Measurements from ENCODE around the gene OLFM2. TPM values are rescaled to one million over a fixed set of nuclear protein-coding genes. Genes with fewer than 3 reads are reported as not detected.
"Not testable (repeated sequence)": the region's sequence is repeated elsewhere in the genome, so short reads cannot be mapped to it uniquely, and the experiment has no call there.

OLFM2 gene
- polyA plus RNA-seq (ENCODE audit: insufficient read length in 4 of 4), result 10 to 100 TPM; 17.8 to 30.7 (median 23.2) TPM

DNA sequence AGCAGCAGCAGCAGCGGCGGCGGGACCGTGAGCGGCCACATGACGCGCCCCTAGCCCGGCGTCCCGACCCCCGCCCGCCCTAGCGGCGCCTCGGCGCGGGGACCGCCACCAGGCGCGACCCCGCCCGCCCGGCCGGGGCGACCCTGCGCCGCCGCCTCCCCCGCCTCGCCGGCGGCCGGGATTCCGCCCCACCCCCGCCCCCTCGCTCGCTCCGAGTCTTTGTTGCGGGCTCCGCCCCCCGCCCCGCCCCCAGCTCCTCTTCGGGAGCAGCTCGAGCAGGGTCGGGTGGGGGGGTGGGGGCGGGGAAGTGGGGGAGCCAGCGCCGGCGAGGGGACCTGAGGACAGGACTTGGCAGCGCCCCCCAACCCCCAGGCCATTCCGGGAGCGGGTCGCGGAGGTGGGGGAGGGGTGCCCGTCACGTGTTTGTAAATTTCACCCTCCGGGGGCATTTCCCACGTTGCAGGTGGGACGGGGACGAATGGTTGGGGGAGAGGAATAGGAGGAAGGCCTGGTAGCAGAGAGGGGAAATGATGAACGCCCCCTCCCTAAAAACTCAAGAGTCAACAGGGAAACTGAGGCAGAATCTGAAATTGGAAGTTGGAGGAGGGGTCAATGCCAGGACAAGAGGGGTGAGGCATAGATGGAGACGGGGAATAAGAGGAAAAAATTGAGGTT lies at the start of gene OLFM2:
TSS of gene OLFM2 (minus strand) at position 190 of the 675 bp plus-strand sequence. CDS start at position 41, 149 bp downstream.
- DNase-seq (ENCODE audit: low read depth in 4 of 4, low spot score in 3 of 4), result no peak

DNA sequence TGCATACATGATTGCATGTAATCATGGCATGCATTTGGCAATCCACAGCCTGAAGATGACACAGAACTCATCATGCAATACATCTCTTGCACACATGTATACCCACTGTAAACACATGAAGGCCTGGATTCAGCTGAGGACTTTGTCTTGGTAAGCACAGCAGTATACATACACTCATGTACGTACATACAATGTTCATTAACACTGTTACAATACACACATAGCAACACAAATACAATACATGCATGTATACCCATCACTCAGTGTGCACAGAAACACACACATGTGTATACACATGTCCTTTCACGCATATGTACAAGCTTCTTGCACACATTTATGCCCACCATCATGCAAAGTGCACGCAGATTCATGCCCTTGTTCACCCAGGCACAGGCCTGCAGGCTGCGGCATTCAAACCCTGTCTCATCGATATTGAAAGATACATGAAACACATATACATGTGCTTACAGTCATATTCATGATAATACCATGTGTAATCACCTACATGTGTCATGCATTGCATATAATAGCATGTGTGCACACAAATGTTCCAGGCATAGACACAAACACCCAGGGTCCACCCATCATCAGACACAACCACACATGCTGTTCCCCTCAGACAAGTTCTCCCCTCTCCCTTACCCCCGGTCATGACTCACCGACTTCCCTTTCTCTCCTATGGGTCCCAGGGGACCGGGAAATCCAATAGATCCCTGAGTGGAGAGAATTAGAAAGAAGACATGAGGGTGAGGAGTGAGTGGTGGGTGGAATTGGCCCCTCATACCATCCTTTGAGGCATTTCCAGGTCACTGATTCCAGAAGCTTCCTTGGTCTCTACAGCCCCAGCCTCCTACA lies 45.3 kb upstream of the OLFM2 start:
- no peak for DNase-seq (ENCODE audit: low read depth in 4 of 4, low spot score in 3 of 4)

DNA sequence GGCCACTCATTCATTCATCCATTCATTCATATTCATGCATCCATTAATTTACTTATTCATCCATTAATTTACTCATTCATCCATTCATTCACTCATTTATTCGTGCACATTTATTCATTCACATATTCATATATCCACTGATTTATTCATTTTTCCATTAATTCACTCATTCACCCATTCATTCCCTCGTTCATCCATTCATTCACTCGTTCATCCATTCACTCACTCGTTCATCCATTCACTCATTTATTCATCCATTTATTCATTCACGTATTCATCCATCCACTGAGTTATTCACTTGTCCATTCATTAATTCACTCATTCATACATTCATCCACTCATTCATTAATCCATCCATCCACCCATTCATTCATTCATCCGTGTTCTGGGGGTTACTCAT lies 35.8 kb upstream of the OLFM2 start:
- no peak for DNase-seq (ENCODE audit: low read depth in 4 of 4, low spot score in 3 of 4)

DNA sequence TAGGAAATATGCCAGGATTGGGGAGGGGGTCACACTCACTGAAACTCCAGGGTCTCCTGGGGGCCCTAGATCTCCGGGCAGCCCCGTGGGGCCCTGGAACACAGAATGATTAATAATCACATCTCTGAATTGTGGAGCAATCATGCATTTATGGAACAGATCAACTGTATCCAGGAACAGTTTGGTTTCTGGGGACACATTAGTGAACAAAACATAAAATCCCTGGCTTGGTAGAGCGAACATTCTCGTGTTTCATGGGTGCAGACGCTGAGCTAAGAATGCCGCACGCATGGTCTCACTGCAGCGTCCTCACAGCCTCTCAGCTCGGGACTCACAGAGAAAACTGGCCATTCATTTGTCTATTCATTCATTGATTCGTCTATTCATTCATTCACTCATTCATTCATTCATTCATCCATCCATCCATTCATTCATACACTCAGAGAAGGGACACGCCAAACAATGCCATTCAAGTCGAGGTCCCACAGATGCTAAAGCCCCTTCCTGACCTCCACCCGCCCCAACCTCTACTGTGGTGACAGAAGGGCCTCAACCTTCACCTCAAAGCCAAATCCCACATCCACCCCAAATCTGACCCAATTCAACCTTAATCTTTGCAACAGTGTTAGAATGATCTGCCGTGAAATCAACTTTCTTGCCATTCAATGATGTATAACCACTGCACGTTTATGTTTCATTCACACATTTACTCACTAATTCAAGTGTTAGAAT lies 35.0 kb upstream of the OLFM2 start:
- DNase-seq (ENCODE audit: low read depth in 4 of 4, low spot score in 3 of 4), result no peak

DNA sequence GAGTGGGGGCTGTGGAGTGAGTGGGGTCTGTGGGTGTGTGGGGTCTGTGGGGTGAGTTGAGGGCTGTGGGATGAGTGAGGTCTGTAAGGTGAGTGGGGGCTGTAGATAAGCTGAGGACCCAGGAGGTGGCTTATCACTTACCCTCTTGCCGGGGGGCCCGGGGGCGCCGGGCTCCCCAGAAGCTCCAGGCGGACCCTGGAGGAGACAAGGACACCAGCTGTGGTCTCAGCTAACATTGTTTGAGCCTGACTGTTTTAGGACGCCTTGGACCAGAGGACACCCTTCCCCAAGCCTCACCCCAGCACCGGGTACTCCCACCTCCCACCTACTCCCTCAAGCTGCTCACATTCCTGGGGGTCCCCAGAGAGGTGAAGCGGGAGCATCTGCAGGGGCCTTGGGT lies 34.2 kb upstream of the OLFM2 start:
- no peak for DNase-seq (ENCODE audit: low read depth in 4 of 4, low spot score in 3 of 4)

DNA sequence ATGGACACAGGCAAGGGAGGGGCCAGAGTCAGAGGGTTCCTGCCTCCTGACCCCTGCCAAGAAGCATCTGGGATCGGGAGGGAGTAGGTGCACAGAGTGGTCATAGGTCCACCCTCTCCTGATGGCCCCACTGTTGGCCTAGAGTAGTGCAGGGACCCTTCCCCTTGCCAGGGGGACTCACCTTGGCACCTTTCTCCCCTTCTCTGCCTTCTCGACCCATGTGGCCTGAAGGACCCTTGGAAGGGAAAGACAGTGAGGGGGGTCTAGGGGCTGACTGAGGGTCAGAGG lies 33.3 kb upstream of the OLFM2 start:
- DNase-seq (ENCODE audit: low read depth in 4 of 4, low spot score in 3 of 4), result no peak

DNA sequence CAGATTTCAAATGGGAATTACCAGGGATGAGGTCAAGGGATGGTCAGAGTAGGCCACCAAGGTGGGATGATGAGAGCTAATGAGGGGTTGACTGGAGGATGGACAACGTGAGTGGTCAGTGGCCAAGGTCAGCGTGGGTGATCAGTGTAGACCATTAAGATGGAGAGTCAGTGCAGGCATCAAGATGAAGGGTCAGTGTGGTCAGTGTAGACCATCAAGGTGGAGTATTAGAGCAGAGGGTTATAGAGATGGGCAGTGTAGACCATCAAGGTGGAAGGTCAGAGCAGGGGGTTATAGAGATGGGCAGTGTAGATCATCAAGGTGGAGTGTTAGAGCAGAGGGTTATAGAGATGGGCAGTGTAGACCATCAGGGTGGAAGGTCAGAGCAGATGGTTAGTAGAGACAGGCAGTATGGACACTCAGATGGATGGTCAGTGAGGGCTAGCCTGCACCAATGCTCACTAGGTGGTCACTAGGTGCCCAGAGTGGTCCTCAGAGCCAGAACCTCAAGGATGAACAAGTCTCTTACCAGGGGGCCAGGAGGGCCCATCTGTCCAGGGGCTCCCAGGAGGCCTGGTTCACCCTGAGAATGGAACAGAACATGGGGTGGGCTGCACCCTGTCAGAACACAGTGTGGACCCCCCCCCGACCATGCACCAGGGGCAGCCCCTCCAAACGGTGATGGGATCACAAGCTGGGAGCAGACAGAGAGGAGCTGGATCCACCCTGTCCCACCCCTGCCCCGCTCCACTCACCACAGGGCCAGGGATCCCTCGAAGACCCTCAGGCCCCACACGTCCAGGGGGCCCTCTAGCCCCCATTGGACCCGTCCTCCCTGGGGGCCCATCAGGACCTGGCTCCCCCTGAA lies 32.7 kb upstream of the OLFM2 start:
- no peak for DNase-seq (ENCODE audit: low read depth in 4 of 4, low spot score in 3 of 4)

DNA sequence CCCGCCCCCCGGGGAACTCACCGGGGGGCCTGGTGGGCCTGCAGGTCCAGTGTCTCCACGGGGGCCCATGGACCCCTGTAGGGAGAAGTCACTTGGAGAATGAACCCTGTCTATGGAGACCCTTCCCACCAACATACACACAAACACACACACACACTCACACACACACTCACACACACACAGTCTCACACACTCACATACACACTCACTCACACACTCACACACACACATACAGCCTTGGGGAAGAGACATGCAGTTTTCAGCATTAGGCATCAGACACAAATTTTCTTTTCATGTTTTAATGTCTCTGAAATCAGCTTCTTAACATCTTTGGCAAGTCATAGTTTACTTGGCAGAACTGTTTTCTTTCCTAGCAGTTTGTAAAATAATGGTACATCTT lies 31.0 kb upstream of the OLFM2 start:
- DNase-seq (ENCODE audit: low read depth in 4 of 4, low spot score in 3 of 4), result no peak

DNA sequence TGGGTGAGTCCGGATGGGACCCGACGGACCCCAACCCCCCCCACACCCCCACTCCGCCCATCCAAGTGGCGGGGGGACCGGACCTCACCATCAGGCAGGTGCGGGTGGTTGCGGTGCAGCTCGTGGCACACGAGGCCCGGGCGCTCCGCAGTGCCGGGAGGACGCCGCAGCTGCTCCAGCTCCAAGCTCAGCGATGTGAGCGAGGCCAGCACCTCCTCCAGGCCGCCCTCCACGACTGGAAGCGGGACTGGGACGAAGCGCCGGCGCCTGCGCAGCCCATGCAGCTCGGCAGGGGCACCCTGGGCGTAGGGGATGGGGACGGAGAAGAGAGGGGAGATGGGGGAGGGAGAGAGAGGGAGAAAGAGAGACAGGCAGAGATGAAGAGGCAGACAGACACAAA lies 30.1 kb upstream of the OLFM2 start:
- no peak for DNase-seq (ENCODE audit: low read depth in 4 of 4, low spot score in 3 of 4)

DNA sequence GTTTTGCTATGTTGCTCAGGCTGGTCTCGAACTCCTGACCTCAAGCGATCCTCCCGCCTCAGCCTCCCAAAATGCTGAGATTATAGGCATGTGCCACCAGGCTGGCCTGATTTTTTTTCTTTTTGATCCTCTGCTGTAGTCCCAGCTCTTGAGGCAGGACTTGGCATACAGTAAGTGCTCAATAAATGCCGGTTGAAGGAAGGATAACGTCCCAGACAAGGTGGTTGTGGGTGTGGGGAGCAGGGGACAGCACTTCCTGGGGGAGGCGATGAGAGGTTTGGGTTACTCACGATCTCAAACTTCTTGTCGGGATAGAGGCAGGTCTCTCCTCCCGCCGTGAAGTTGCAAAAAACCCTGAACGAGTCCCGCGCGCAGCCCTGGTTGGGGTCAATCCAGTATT lies 29.7 kb upstream of the OLFM2 start:
- no peak for DNase-seq (ENCODE audit: low read depth in 4 of 4, low spot score in 3 of 4)

DNA sequence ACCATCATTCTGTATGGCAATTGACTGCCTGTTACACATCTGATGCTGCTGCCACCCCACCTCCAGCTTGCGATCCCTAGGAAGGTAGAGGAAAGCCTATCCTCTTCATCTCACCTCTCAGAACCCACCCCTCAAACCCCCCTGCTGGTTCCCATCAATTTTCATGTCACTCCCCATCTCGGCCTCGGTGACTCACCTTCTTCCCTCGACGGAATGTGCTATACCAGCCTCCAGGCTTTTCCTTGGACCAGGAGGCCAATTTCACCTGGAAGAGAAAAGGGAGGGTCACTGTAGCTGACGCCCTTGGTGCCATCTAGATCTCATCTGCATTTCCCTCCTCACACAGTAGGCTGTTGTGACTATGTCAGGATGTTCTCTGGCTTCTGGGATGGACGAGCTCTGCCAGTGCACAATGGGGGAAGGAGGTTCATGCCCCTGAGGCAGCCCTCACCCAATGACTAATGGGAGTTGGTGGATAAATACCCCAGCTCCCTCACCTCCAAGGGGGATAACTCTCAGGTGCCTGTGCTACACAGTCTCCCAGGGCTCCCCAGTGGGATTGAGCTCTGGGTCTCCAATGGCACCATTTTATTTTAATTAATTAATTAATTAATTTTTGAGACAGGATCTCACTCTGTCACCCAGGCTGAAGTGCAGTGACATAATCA lies 26.4 kb upstream of the OLFM2 start:
- no peak for DNase-seq (ENCODE audit: low read depth in 4 of 4, low spot score in 3 of 4)

DNA sequence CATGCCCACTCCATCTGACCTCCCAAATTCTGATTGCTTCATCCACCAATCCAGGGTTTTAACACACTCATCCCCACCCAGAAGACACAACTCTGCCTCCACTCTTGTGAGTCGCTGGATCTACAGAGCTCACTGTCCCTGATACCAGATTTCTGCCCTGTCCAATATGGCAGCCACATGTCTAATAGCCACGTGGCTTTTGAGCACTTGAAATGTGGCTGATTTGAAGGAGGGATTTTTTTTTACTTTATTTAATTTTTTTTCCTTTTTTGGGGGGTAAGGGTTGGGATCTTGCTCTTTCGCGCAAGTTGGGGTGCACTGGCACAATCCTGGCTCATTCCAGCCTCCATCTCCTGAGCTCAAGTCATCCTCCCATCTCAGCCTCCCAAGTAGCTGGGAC lies 24.8 kb upstream of the OLFM2 start:
- DNase-seq (ENCODE audit: low read depth in 4 of 4, low spot score in 3 of 4), result no peak

DNA sequence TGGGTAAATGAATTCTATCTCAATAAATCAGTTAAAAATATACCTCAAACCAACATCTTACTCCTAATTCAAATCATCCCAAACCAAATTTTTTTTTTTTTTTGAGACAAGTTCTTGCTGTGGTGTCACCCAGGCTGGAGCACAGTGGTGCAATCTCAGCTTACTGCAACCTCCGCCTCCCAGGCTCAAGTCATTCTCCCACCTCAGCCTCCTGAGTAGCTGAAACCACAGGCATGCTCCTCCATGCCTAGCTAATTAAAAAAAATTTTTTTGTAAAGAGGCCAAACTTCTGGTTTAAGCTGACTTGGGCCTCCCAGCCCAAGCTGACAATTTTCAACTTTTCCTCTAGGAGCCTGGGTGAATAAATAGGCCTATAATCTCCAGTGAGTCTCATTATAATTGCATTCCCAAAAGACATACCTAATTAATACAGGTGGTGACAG lies 22.1 kb upstream of the OLFM2 start:
- no peak for DNase-seq (ENCODE audit: low read depth in 4 of 4, low spot score in 3 of 4)

DNA sequence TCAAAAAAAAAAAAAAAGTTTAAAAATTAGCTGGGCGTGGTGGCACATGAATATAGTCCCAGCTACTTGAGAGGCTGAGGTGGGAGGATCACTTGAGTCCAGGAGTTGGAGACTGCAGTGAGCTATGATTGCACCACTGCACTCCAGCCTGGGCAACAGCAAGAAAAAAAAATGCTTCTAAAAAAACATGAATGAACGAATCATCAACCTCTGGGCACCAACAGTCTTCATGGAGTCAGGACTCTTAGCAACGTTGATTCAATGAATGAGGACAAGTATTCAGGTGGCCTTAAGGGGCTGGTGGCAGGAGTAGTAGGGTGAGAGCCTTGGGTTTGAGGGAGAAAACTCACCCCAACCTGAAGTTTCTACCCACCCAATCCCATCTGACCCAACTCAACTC lies 20.6 kb upstream of the OLFM2 start:
- no peak for DNase-seq (ENCODE audit: low read depth in 4 of 4, low spot score in 3 of 4)

DNA sequence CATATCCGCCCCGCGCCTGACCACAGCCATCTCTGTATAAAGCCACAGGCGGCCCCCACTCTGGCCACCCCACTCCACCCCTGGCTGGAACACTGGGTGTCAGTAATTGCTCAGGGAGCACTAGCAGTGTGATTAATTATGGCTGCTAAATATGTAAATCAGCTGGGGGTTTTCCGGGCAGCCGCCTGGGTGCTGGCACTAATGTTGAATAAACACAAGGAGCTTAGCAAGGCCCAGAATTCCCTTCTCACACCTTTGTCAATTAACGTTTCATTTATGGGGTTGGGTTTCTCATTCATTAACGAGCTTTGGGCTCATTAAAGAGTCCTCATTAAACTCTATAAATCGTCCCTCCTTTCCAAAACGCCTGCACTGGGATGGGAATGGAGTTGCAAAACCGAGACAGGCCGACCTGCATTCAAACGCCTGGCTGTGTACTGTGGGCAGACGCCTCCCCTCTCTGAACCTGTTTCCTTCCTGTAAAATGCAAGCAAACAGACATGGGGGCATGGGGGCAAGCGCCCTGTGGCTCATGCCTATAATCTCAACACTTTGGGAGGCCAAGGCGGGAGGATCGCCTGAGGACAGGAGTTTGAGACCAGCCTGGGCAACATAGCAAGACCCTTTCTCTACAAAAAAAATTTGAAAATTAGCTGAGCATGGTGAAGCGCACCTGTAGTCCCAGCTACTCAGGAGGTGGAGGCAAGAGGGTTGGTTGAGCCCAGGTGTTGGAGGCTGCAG lies 17.7 kb upstream of the OLFM2 start:
- DNase-seq (ENCODE audit: low read depth in 4 of 4, low spot score in 3 of 4), result no peak

DNA sequence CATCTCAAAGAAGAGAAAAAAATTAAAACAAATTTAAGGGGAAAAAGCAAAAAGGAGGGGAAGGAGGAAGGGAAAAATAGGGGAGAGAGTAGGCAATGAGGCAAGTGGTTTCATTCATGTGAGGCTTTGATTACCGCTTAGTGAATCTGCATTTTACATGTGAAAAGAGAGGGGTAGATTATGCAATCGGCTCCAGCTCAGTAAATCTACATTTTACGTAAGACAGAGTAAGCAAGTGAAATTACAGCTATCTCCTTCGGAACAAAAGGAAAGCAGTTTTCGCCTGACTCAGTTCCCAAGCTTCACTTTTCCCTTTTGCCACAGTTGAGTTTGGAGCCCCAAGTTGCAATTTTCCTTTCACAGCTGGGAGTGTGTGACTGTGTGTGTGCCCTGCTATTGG lies 16.0 kb upstream of the OLFM2 start:
- DNase-seq (ENCODE audit: low read depth in 4 of 4, low spot score in 3 of 4), result no peak

DNA sequence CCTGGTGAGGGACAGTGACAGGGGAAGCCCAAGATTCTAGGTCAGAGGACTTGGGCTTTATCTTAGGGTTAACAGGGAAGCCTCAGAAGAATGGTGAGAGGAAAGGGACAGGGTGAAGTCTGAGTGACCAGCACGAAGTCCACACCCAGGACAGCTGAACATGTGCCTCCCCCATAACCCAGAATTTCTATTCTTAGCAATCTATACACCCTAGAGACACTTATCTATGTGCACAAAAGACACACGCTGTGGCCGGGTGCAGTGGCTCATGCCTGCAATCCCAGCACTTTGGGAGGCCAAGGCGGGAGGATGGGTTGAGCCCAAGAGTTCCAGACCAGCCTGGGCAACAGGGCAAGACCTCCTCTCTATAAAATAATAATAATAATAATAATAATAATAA lies 11.1 kb upstream of the OLFM2 start:
- no peak for DNase-seq (ENCODE audit: low read depth in 4 of 4, low spot score in 3 of 4)

DNA sequence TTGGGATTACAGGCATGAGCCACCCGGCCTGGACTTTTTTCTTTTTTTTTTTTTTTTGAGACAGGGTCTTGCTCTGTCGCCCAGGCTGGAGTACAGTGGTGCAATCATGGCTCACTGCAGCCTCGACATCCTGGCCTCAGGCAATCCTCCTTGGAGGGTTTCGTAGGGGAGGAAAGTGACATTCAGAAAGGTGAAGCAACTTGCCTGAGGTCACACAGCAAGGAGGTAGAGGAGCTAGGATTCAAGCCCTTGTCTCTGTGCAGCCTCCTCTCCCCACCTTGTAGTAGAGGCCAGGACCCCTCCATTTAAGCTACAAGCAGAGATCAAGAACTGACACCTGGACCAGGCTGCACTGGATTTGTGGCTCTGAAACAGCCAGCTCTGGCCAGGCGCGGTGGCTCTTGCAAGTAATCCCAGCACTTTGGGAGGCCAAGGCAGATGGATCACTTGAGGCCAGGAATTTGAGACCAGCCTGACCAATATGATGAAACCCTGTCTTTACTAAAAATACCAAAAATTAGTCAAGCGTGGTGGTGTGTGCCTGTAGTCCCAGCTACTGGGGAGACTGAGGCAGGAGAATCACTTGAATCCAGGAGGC lies 10.3 kb upstream of the OLFM2 start:
- DNase-seq (ENCODE audit: low read depth in 4 of 4, low spot score in 3 of 4), result not testable (repeated sequence)

All from left renal pelvis (tissue), 4 donors.